PFSK-1 (cell line): ENCODE data around the gene SLC34A1.

ENCODE experiments used
- FOXP2 ChIP-seq: optimal IDR thresholded peaks from 2 replicates; pipeline ENCODE3; 2011; ENCODE audit warnings: borderline replicate concordance, control low read depth, inconsistent platforms; ENCODE audit not compliant: insufficient read depth; ENCODE audit errors: extremely low read length, extremely low read depth
- POLR2AphosphoS5 ChIP-seq: IDR thresholded peaks from 2 replicates; pipeline ENCODE4 v1.6.1; 2012; ENCODE audit warnings: low read depth, mild to moderate bottlenecking, control low read depth, low read length, moderate library complexity
- SIN3A ChIP-seq: IDR thresholded peaks from 2 replicates; pipeline ENCODE4 v1.6.1; 2012; ENCODE audit warnings: mild to moderate bottlenecking, low read length, moderate library complexity, borderline replicate concordance; ENCODE audit not compliant: insufficient read depth
- TAF1 ChIP-seq: IDR thresholded peaks from 2 replicates; pipeline ENCODE4 v1.6.1; 2012; ENCODE audit warnings: low read length, control low read depth, borderline replicate concordance; ENCODE audit not compliant: insufficient read depth
- TF ChIP-seq, protein P1 (sequence below), 2 experiments: IDR thresholded peaks; 2 replicates each; pipeline versions ENCODE4 v1.6.1 to v1.8.0; 2011 to 2012; ENCODE audit warnings: low read depth in 2 of 2, low read length in 2 of 2, control low read depth in 1 of 2, inconsistent platforms in 1 of 2, mild to moderate bottlenecking in 1 of 2, moderate library complexity in 1 of 2; ENCODE audit not compliant: insufficient read depth in 1 of 2

The SLC34A1 gene

DNA sequence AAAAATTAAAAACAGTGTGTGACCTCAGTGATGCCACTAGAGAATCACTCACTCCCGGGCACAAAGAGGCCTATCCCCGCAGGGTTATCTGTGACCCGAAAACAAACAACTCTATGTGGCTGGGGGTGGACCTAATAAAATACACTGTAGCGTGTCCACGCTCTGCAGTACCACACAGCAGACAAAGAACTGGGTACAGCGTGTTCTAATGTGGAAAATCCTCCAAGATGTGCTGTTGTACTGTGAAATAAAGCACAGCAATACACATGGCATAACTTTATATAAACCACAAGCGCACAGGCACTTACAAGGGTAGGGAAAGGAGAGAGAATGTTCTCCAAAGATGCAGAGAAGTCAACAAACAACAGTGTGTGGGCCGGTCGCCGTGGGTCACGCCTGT, 8.1 kb upstream of the SLC34A1 start:
- TF ChIP-seq FOXP2 = no peak
- no peak for TF ChIP-seq SIN3A
- no peak for TF ChIP-seq POLR2AphosphoS5
- TF ChIP-seq TAF1 = no peak
- TF ChIP-seq, protein P1, sequence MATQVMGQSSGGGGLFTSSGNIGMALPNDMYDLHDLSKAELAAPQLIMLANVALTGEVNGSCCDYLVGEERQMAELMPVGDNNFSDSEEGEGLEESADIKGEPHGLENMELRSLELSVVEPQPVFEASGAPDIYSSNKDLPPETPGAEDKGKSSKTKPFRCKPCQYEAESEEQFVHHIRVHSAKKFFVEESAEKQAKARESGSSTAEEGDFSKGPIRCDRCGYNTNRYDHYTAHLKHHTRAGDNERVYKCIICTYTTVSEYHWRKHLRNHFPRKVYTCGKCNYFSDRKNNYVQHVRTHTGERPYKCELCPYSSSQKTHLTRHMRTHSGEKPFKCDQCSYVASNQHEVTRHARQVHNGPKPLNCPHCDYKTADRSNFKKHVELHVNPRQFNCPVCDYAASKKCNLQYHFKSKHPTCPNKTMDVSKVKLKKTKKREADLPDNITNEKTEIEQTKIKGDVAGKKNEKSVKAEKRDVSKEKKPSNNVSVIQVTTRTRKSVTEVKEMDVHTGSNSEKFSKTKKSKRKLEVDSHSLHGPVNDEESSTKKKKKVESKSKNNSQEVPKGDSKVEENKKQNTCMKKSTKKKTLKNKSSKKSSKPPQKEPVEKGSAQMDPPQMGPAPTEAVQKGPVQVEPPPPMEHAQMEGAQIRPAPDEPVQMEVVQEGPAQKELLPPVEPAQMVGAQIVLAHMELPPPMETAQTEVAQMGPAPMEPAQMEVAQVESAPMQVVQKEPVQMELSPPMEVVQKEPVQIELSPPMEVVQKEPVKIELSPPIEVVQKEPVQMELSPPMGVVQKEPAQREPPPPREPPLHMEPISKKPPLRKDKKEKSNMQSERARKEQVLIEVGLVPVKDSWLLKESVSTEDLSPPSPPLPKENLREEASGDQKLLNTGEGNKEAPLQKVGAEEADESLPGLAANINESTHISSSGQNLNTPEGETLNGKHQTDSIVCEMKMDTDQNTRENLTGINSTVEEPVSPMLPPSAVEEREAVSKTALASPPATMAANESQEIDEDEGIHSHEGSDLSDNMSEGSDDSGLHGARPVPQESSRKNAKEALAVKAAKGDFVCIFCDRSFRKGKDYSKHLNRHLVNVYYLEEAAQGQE (IDR thresholded peaks at IDR 0.05; ENCODE audit: insufficient read depth in 1 of 2, low read depth in 2 of 2, low read length in 2 of 2) = no peak

- TF ChIP-seq SIN3A = no peak
- TF ChIP-seq, protein P1 (IDR thresholded peaks at IDR 0.05; ENCODE audit: insufficient read depth in 1 of 2, low read depth in 2 of 2, low read length in 2 of 2) = no peak
- no peak for TF ChIP-seq TAF1
- no peak for TF ChIP-seq POLR2AphosphoS5
- no peak for TF ChIP-seq FOXP2
Observed at GRCh38 chr5:177377851-177378776, 6.1 kb upstream of the SLC34A1 start.

DNA sequence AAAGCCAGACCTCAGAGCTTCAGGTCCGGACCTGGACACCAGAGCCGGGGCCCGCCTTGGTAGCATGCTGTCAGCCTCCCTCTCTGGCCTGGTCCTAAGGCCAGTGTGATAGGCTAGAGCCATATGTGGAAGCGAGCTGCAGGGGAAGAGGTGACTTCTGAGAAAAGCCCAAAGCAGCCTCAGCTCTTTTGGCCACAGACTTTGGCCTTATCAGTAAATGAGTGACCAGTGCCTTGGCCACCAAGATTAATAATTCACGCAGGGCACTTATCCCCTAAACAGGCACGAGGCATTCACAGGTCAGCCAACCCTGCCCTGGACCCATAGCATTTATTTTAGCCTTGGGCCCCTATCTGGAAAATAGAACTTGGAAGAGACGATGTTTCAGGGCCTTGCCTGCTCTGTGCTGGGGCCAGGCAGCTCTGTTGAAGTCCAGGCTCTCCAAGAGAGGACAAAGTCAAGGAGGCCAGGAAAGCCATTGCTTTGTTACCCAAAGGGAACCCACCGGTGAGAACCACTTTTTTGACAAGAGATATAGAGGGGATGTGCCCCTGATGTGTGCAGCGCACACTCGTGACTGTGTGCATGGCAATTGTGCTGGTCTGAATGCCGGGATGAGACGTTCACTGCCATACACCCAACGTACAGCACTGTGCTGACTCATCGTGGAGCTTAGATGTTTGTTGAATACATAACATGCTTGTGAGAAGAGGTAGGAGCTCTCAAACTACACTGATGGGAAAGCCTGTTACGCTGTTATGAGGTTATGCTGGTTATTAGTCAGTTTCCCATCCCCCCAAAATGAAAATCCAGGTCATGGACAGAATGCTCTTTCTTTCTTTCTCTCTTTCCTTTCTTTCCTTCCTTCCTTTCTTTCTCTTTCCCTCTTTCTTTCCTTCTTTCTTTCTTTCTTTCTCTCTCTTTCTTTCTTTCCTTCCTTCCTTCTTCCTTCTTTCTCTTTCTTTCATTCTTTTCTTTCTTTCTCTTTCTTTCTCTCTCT, 5.0 kb upstream of the SLC34A1 start:
- TF ChIP-seq, protein P1 (IDR thresholded peaks at IDR 0.05; ENCODE audit: insufficient read depth in 1 of 2, low read depth in 2 of 2, low read length in 2 of 2) = no peak
- TF ChIP-seq SIN3A (no peak), POLR2AphosphoS5 (no peak), FOXP2 (no peak), TAF1 (no peak)

DNA sequence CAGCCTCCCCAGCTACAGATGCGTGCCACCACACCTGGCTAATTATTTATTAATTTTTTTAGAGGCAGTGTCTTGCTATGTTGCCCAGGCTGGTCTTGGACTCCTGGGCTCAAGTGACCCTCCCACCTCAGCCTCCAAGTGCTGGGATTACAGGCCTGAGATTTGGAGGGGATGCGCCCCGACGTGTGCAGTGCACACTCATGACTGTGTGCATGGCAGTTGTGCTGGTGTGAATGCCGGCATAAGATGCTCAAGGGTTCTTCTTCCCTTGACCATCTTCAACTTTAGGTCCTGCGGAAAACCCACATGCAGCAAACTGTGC, 3.5 kb upstream of the SLC34A1 start:
- TF ChIP-seq POLR2AphosphoS5 (no peak), TAF1 (no peak), SIN3A (no peak), FOXP2 (no peak)
- TF ChIP-seq, protein P1 (IDR thresholded peaks at IDR 0.05; ENCODE audit: insufficient read depth in 1 of 2, low read depth in 2 of 2, low read length in 2 of 2) = no peak
